Activated CD4-positive, alpha-beta memory T cell treated with anti-CD3 and anti-CD28 coated beads, Interleukin-2, amount 10 ng/mL, durations not matched to agents 7 days and 5 days (primary cell): ENCODE data around the gene EYA4. TPM values are rescaled to one million over a fixed set of nuclear protein-coding genes. Genes with fewer than 3 reads are reported as not detected.

ENCODE experiments used
- CTCF ChIA-PET: fragments of 350-600 bp; sonication (Branson Sonifier 250); formaldehyde crosslinking; loops from one replicate; lab custom pipeline; 2021; ENCODE audit warnings: antibody characterized with exemption, inconsistent platforms; lab: Charles Lee
- POLR2A ChIA-PET: fragments of 350-600 bp; sonication (Branson Sonifier 250); formaldehyde crosslinking; loops from one replicate; lab custom pipeline; 2021; ENCODE audit warnings: antibody characterized with exemption; lab: Charles Lee
- DNase-seq: peaks from one replicate; pipeline ENCODE4 v3.0.0-alpha.2; 2020
- H3K27ac Mint-ChIP-seq: one replicate; pipeline ENCODE4 v1.8.0; 2021; ENCODE audit warnings: mild to moderate bottlenecking, mixed read lengths
- H3K27me3 Mint-ChIP-seq: one replicate; pipeline ENCODE4 v1.8.0; 2021; ENCODE audit warnings: mixed read lengths
- H3K36me3 Mint-ChIP-seq: one replicate; pipeline ENCODE4 v1.8.0; 2021; ENCODE audit warnings: low read depth, mixed read lengths
- H3K4me1 Mint-ChIP-seq: one replicate; pipeline ENCODE4 v1.8.0; 2021; ENCODE audit warnings: mixed read lengths
- H3K4me3 Mint-ChIP-seq: one replicate; pipeline ENCODE4 v1.8.0; 2021; ENCODE audit warnings: mild to moderate bottlenecking, mixed read lengths
- H3K9me3 Mint-ChIP-seq: one replicate; pipeline ENCODE4 v1.8.0; 2021; ENCODE audit warnings: mixed read lengths
- total RNA-seq, 2 experiments: library from RNA; stranded (reverse); gene quantifications; one replicate each; pipeline ENCODE4 v1.2.3, GENCODE V29; 2021

Gene EYA4
- total RNA-seq: not detected

GRCh38 chr6:133241086-133241900 lies at the start of gene EYA4:
EYA4 (plus strand) TSS chr6:133241357; CDS start chr6:133274781, 33,424 bp downstream.
- POLR2A ChIA-PET: no interaction called here
- peaks cover 54% of the 10 kb centered on the region for H3K27me3 Mint-ChIP-seq
- H3K27ac Mint-ChIP-seq: no peak within 1 kb of the TSS
- no peak for DNase-seq
- H3K9me3 Mint-ChIP-seq: no peaks in the 10 kb centered on the region
- peaks cover 8% of the 10 kb centered on the region for H3K4me1 Mint-ChIP-seq
- CTCF ChIA-PET: no interaction called here
- no peak within 1 kb of the TSS for H3K4me3 Mint-ChIP-seq
- no peaks in the 10 kb centered on the region for H3K36me3 Mint-ChIP-seq

GRCh38 chr6:133193396-133193795 lies 47.8 kb upstream of the EYA4 start:
- H3K4me1 Mint-ChIP-seq: no peaks in the 10 kb centered on the region
- no peaks in the 10 kb centered on the region for H3K9me3 Mint-ChIP-seq
- no peak overlapping the region for H3K27ac Mint-ChIP-seq
- no peaks in the 10 kb centered on the region for H3K27me3 Mint-ChIP-seq
- no peak overlapping the region for H3K4me3 Mint-ChIP-seq
- POLR2A ChIA-PET: no interaction called here
- no peaks in the 10 kb centered on the region for H3K36me3 Mint-ChIP-seq
- CTCF ChIA-PET: no interaction called here
- DNase-seq: no peak

DNA sequence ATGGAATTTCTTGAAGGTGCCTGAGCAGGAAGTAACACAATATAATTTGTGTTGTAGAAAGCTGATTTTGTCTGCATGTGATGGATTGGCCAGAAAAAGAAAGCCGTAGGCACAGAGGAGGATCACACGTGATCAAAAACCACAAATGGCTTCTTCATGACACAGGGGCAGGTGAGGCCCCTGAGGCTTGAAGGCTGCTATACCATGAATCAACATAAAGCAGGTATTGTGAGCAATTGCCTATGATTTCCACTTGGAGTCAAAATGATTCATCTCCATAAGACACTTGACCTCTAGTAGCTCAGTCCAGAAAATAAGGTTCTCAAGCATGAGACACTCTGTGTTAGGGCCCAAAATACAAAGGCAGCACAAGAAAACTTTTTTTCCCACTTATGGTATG lies 42.4 kb upstream of the EYA4 start:
- Mint-ChIP-seq H3K27ac (no peak overlapping the region), H3K4me1 (no peaks in the 10 kb centered on the region), H3K27me3 (no peaks in the 10 kb centered on the region), H3K9me3 (no peaks in the 10 kb centered on the region), H3K36me3 (no peaks in the 10 kb centered on the region), H3K4me3 (no peak overlapping the region)
- CTCF ChIA-PET: no interaction called here
- DNase-seq: no peak
- POLR2A ChIA-PET: no interaction called here

DNA sequence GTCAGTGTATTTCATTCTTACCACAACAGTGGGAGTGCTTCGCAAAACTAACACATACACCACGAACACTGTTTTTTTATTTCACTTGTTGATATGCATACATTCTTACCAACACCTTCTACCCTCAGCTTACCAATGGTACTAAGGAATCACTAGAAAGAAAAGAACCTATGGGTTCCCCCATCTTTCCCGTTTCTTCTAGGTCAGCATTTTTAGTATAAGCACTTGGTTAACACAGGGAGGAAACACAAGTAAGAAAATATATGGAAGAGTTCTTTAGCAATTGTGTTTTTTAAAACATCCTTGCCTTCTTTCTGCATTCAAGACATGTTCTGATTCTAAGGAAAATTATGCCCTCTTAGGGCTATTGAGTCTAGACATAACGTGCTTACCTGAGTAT lies 39.9 kb upstream of the EYA4 start:
- no peak for DNase-seq
- CTCF ChIA-PET: no interaction called here
- H3K27me3 Mint-ChIP-seq: no peaks in the 10 kb centered on the region
- no peak overlapping the region for H3K27ac Mint-ChIP-seq
- no peak overlapping the region for H3K4me3 Mint-ChIP-seq
- POLR2A ChIA-PET: no interaction called here
- no peaks in the 10 kb centered on the region for H3K36me3 Mint-ChIP-seq
- no peaks in the 10 kb centered on the region for H3K4me1 Mint-ChIP-seq
- no peaks in the 10 kb centered on the region for H3K9me3 Mint-ChIP-seq

DNA sequence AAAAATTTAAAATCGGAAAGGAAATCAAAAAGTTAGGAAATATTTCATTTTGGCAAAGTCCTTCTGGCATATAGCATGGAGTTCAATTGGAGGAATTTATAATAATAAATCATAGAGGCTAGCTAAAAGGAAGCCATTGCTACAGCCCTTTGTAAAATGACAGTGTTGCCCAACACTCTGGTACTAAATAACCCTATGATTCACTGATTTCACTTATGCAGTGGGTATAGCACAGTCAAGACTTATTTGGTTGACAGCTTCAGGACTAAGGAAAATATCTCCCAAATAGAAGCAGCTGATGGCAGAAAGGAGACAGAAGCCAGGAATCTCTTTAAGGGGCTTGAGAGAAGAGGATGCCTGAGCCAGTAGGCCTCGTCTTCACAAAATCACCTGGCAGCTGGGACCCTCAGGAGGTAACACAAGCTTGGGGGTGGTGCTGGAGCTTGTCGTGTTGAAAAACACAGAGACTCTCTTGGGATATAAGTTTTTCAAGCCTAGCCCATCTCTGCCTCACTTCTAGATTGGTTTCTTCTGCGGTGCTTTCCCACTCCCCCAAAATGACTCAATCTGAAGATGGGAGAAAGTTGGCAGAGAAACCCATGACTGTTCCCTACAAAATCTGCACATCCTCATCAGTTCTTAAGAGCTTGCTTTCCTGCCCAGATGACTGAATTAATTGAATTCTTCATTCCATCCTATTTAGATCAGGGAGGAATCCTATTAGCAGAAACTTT lies 38.4 kb upstream of the EYA4 start:
- no peak overlapping the region for H3K4me3 Mint-ChIP-seq
- H3K27ac Mint-ChIP-seq: no peak overlapping the region
- H3K27me3 Mint-ChIP-seq: no peaks in the 10 kb centered on the region
- ChIA-PET POLR2A (no interaction called here), CTCF (no interaction called here)
- no peaks in the 10 kb centered on the region for H3K36me3 Mint-ChIP-seq
- no peaks in the 10 kb centered on the region for H3K4me1 Mint-ChIP-seq
- H3K9me3 Mint-ChIP-seq: no peaks in the 10 kb centered on the region
- DNase-seq: no peak

- no peaks in the 10 kb centered on the region for H3K9me3 Mint-ChIP-seq
- CTCF ChIA-PET: no interaction called here
- DNase-seq: no peak
- H3K27ac Mint-ChIP-seq: no peak overlapping the region
- H3K36me3 Mint-ChIP-seq: no peaks in the 10 kb centered on the region
- no peak overlapping the region for H3K4me3 Mint-ChIP-seq
- POLR2A ChIA-PET: no interaction called here
- no peaks in the 10 kb centered on the region for H3K27me3 Mint-ChIP-seq
- no peaks in the 10 kb centered on the region for H3K4me1 Mint-ChIP-seq
Measured at GRCh38 chr6:133203344-133203697, 37.8 kb upstream of the EYA4 start.

DNA sequence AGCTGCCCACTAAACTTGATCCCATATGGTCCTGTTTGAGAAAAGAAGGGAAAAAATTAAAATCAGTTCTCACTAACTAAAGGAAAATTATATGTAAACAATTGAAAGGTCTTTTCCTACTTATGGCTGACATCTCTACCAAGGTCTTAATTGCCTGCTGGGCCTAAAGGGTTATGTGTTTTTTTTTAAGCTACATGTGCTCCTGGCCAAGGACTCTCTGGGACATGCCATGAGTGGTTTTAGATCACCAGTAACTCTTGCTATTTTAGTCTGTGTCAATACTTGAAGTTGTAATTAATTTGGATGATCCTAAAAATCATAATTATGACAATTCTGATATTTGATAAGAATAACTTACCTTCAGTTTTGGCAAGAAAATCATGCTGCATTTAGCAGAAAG lies 35.9 kb upstream of the EYA4 start:
- no peaks in the 10 kb centered on the region for H3K27me3 Mint-ChIP-seq
- H3K4me1 Mint-ChIP-seq: no peaks in the 10 kb centered on the region
- H3K36me3 Mint-ChIP-seq: no peaks in the 10 kb centered on the region
- H3K9me3 Mint-ChIP-seq: peaks cover 5% of the 10 kb centered on the region
- H3K27ac Mint-ChIP-seq: no peak overlapping the region
- no peak for DNase-seq
- ChIA-PET POLR2A (no interaction called here), CTCF (no interaction called here)
- no peak overlapping the region for H3K4me3 Mint-ChIP-seq

GRCh38 chr6:133206942-133207341 lies 34.2 kb upstream of the EYA4 start:
- DNase-seq: no peak
- no peaks in the 10 kb centered on the region for H3K27me3 Mint-ChIP-seq
- no peak overlapping the region for H3K4me3 Mint-ChIP-seq
- no peaks in the 10 kb centered on the region for H3K4me1 Mint-ChIP-seq
- H3K27ac Mint-ChIP-seq: no peak overlapping the region
- H3K9me3 Mint-ChIP-seq: peaks cover 7% of the 10 kb centered on the region
- ChIA-PET POLR2A (no interaction called here), CTCF (no interaction called here)
- no peaks in the 10 kb centered on the region for H3K36me3 Mint-ChIP-seq

DNA sequence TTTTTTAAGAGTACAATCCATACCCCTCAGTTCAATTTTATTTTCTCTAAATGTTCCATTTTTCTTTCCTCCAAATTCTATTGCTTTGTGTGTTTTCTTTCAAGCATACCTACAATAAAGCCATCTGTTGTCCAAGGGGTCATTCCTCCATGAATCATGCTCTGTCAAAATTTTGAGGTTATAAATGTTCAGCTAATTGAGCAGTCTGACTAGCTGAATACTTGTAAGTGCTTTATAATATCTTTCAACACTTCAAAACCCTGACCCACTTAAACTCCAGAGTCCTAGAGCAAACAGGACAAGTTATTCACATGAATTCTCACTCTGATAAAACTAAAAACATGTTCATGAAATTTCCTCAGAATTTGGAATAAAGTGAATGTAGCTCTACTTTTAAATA lies 33.4 kb upstream of the EYA4 start:
- ChIA-PET POLR2A (no interaction called here), CTCF (no interaction called here)
- H3K4me1 Mint-ChIP-seq: no peaks in the 10 kb centered on the region
- no peaks in the 10 kb centered on the region for H3K27me3 Mint-ChIP-seq
- no peak overlapping the region for H3K4me3 Mint-ChIP-seq
- no peak for DNase-seq
- peaks cover 7% of the 10 kb centered on the region for H3K9me3 Mint-ChIP-seq
- no peaks in the 10 kb centered on the region for H3K36me3 Mint-ChIP-seq
- no peak overlapping the region for H3K27ac Mint-ChIP-seq

GRCh38 chr6:133208183-133208755 lies 32.9 kb upstream of the EYA4 start:
- DNase-seq: no peak
- H3K36me3 Mint-ChIP-seq: no peaks in the 10 kb centered on the region
- ChIA-PET POLR2A (no interaction called here), CTCF (no interaction called here)
- H3K27me3 Mint-ChIP-seq: no peaks in the 10 kb centered on the region
- no peaks in the 10 kb centered on the region for H3K4me1 Mint-ChIP-seq
- no peak overlapping the region for H3K4me3 Mint-ChIP-seq
- H3K9me3 Mint-ChIP-seq: peaks cover 7% of the 10 kb centered on the region
- no peak overlapping the region for H3K27ac Mint-ChIP-seq

DNA sequence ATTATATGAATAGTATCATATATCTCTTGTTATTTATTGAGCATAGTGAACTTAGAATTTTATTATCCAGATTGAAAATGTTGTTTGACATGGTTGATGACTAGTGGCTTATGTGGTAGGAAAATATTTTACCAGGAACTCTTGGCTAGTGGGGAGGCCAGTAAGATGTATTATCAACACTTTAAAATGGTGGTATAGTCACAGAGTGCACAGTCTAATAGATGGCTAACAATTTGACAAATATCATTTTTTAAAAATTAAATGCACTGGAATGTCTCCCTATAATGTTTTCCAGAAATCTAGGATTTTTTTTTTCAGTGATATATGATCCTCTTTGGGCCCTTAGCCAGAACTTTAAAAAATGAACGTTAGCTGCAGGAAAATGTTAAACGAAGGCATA lies 26.9 kb upstream of the EYA4 start:
- CTCF ChIA-PET: no interaction called here

GRCh38 chr6:133218852-133219251 lies 22.3 kb upstream of the EYA4 start:
- ChIA-PET POLR2A (no interaction called here), CTCF (no interaction called here)
- Mint-ChIP-seq H3K4me3 (no peak overlapping the region), H3K36me3 (no peaks in the 10 kb centered on the region), H3K27ac (no peak overlapping the region), H3K4me1 (no peaks in the 10 kb centered on the region), H3K27me3 (no peaks in the 10 kb centered on the region), H3K9me3 (no peaks in the 10 kb centered on the region)
- no peak for DNase-seq

More for the DNA sequence above, 26.9 kb upstream of the EYA4 start:
- no peak for DNase-seq
- Mint-ChIP-seq H3K27ac (no peak overlapping the region), H3K4me1 (no peaks in the 10 kb centered on the region), H3K4me3 (no peak overlapping the region), H3K9me3 (peaks cover 7% of the 10 kb centered on the region), H3K27me3 (no peaks in the 10 kb centered on the region), H3K36me3 (no peaks in the 10 kb centered on the region)
- POLR2A ChIA-PET: no interaction called here

GRCh38 chr6:133223452-133224029 lies 17.6 kb upstream of the EYA4 start:
- POLR2A ChIA-PET: no interaction called here
- Mint-ChIP-seq H3K4me3 (no peak overlapping the region), H3K36me3 (no peaks in the 10 kb centered on the region), H3K27me3 (no peaks in the 10 kb centered on the region), H3K27ac (no peak overlapping the region), H3K9me3 (no peaks in the 10 kb centered on the region), H3K4me1 (no peaks in the 10 kb centered on the region)
- CTCF ChIA-PET: no interaction called here
- no peak for DNase-seq
